Lung (tissue), 12 donors: Measurements from ENCODE around the gene IGSF21. TPM values are rescaled to one million over a fixed set of nuclear protein-coding genes. Genes with fewer than 3 reads are reported as not detected.

ENCODE experiments used
- ATAC-seq: fragments of 200-7000 bp; cut with Tn5 transposase; one replicate; pipeline ENCODE4 v1.9.1; 2020; ENCODE audit warnings: moderate number of reproducible peaks; ENCODE audit not compliant: insufficient read depth, low FRiP score
- DNase-seq, 3 donors: peaks; one replicate each; pipeline ENCODE4 v3.0.0-alpha.2; 2013 to 2017
- H3K27ac ChIP-seq, 2 donors: one replicate each; pipeline ENCODE4 v1.5.1; 2013; ENCODE audit warnings: mild to moderate bottlenecking in 2 of 2, moderate library complexity in 2 of 2, control low read depth in 1 of 2, inconsistent platforms in 1 of 2, low read depth in 1 of 2, low read length in 1 of 2
- H3K27me3 ChIP-seq, 3 donors: one replicate each; pipeline ENCODE4 v1.5.1; 2013; ENCODE audit warnings: low read length in 2 of 3; ENCODE audit not compliant: control insufficient read depth in 3 of 3, insufficient read depth in 3 of 3
- H3K36me3 ChIP-seq, 4 donors: one replicate each; pipeline ENCODE4 v1.5.1; 2013; ENCODE audit warnings: low read length in 4 of 4, mild to moderate bottlenecking in 1 of 4, moderate library complexity in 1 of 4; ENCODE audit not compliant: control insufficient read depth in 4 of 4, insufficient read depth in 4 of 4
- H3K4me1 ChIP-seq, 5 donors: one replicate each; pipeline ENCODE4 v1.5.1; 2013; ENCODE audit warnings: low read length in 5 of 5, mild to moderate bottlenecking in 2 of 5, moderate library complexity in 1 of 5; ENCODE audit not compliant: control insufficient read depth in 5 of 5, insufficient read depth in 5 of 5
- H3K4me3 ChIP-seq: one replicate; pipeline ENCODE4 v1.5.1; 2013; ENCODE audit warnings: mild to moderate bottlenecking, control low read depth, moderate library complexity
- H3K9ac ChIP-seq, 2 donors: one replicate each; pipeline ENCODE4 v1.5.1; 2013; ENCODE audit warnings: low read length in 2 of 2, control low read depth in 1 of 2; ENCODE audit not compliant: insufficient read depth in 1 of 2
- H3K9me3 ChIP-seq, 4 donors: one replicate each; pipeline ENCODE4 v1.5.1; 2013; ENCODE audit warnings: low read length in 3 of 4, mild to moderate bottlenecking in 1 of 4, moderate library complexity in 1 of 4; ENCODE audit not compliant: control insufficient read depth in 4 of 4, insufficient read depth in 3 of 4
- WGBS, 2 donors: extraction: QIAGEN DNeasy Blood & Tissue Kit; methylation state at CpG; one replicate each; pipeline ENCODE4 v1.1.7; 2013; 5-methylcytosine and 5-hydroxymethylcytosine counted together
- polyA plus RNA-seq, 2 donors: library from polyadenylated mRNA; stranded (reverse); fragments of 200-250 nt; gene quantifications; one replicate each; pipeline ENCODE4 v1.2.1, GENCODE V29; 2013
- total RNA-seq, 2 donors: library from RNA; depleted of rRNA in 1 of 2; stranded (reverse); fragments of >200 nt in 1 of 2; gene quantifications; one replicate each; pipeline ENCODE4 v1.2.1, GENCODE V29; 2014 to 2021
- TF ChIP-seq, protein P1 (sequence below): IDR thresholded peaks from 2 replicates; pipeline ENCODE4 v1.5.1; 2012; ENCODE audit warnings: mild to moderate bottlenecking; ENCODE audit errors: control extremely low read depth, extremely low read depth
- donor health status: control.
- donor health status: control.
- donor health status: Bipolar disorder and iron deficiency.
- donor health status: healthy.
- donor health status: DM: yes; HTN: yes; CAD: no.

The IGSF21 gene
- total and polyA plus RNA-seq, 4 donors = 0.18 to 2.6 (median 0.62) TPM

DNA sequence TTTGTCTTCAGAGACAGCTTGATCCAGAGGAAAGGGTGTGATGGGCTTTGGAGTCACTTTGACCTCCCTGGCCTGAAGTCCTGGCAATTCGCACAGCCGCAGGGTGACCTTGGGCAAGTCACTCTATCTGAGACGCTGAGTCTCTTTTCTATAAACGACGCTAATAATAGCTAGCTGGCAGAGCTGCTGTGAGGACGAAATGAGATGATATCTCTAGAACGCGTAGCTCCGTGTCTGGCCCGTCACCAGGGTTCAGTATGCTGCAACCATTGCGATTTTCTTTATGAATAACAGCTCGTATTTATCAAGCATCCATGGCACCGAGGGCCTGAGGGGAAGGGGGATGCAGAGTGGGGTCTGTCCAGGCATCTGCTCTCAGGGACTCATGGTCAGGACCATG, 58.7 kb downstream of the IGSF21 start:
- H3K9me3 ChIP-seq = no peaks in the 10 kb centered on the region
- 63 to 75% methylated on average over 13 of the region's 13 CpGs for WGBS, 2 donors
- H3K27me3 ChIP-seq = peaks cover 0 to 9% (median under 1%) of the 10 kb centered on the region in 3 donors
- no peaks in the 10 kb centered on the region for H3K36me3 ChIP-seq
- DNase-seq (no peak), ATAC-seq (no peak)
- TF ChIP-seq, protein P1, sequence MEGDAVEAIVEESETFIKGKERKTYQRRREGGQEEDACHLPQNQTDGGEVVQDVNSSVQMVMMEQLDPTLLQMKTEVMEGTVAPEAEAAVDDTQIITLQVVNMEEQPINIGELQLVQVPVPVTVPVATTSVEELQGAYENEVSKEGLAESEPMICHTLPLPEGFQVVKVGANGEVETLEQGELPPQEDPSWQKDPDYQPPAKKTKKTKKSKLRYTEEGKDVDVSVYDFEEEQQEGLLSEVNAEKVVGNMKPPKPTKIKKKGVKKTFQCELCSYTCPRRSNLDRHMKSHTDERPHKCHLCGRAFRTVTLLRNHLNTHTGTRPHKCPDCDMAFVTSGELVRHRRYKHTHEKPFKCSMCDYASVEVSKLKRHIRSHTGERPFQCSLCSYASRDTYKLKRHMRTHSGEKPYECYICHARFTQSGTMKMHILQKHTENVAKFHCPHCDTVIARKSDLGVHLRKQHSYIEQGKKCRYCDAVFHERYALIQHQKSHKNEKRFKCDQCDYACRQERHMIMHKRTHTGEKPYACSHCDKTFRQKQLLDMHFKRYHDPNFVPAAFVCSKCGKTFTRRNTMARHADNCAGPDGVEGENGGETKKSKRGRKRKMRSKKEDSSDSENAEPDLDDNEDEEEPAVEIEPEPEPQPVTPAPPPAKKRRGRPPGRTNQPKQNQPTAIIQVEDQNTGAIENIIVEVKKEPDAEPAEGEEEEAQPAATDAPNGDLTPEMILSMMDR = no peak
- no peak overlapping the region for H3K4me3 ChIP-seq
- H3K27ac ChIP-seq = no peak overlapping the region
- H3K4me1 ChIP-seq = no peaks in the 10 kb centered on the region
- H3K9ac ChIP-seq = no peak overlapping the region

DNA sequence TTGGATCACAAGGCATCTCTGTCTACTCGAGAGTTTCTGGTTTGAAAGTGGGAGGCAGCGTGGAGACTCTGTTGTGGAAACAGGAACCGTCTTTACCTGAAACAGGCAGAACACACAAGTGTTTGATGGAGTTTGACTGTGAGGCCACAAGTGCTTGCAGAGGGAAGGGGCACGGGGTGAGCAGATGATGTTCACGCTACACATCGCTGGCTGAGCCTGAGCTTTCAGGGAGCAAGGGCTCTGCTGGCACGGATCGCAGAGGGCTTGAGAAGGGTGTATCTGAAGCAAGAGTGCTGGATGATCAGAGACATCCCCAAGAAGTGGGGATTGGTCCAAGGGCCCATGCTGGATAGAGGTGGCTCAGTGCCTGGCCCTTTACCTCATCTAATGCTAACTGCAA, 59.3 kb downstream of the IGSF21 start:
- Histone ChIP-seq H3K27me3 (peaks cover 0 to 9% (median 2%) of the 10 kb centered on the region in 3 donors), H3K9me3 (no peaks in the 10 kb centered on the region), H3K4me1 (no peaks in the 10 kb centered on the region), H3K9ac (no peak overlapping the region), H3K27ac (no peak overlapping the region), H3K4me3 (no peak overlapping the region), H3K36me3 (no peaks in the 10 kb centered on the region)
- ATAC-seq = no peak
- TF ChIP-seq, protein P1 = no peak
- WGBS, 2 donors = 65 to 83% methylated on average over 8 of the region's 8 CpGs
- no peak for DNase-seq

DNA sequence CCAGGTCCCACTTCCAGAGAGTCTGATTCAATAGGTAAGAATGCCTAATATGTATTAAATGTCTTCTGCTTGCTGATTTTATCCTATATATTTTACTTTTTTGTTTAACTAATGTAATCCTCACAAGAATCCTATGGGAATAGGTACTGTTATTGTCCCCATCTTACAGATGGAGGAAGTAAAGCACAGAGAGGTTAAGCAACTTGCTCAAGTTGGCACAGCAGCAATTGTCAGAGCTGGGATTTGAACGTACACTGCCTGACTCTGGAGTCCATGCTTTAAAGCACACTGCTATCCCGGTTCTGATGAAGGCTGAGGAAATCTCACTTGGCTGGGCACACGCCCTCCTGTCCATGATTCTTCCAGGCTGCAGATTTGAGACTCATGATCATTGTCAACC, 62.8 kb downstream of the IGSF21 start:
- no peaks in the 10 kb centered on the region for H3K36me3 ChIP-seq
- ATAC-seq (no peak), DNase-seq (no peak)
- H3K27ac ChIP-seq = no peak overlapping the region
- H3K9me3 ChIP-seq = no peaks in the 10 kb centered on the region
- no peaks in the 10 kb centered on the region for H3K4me1 ChIP-seq
- TF ChIP-seq, protein P1 = no peak
- H3K9ac ChIP-seq = no peak overlapping the region
- no peak overlapping the region for H3K4me3 ChIP-seq
- 79 to 82% methylated on average over 3 of the region's 3 CpGs for WGBS, 2 donors
- peaks cover 0 to 8% (median 4%) of the 10 kb centered on the region in 3 donors for H3K27me3 ChIP-seq

DNA sequence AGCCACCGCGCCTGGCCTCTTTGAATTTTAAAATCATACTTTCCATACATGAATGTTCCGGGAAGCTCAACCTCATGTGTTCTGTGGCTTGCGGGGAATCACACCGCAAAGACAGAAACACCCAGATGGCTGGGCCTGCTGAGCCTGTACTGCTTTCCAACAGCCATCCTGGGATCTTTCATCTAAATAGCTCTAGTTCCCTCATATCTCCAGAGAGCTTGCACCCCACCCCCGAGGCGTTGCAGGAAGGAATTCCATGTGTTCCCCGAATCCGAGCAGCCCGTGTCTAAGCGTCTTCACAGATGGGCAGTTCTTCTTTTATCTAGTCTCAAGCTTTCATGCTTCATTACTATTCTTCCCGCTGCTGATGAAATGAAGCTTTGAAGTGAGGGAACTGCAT, 66.4 kb downstream of the IGSF21 start:
- Histone ChIP-seq H3K27me3 (peaks cover 0 to 31% (median 9%) of the 10 kb centered on the region in 3 donors), H3K36me3 (no peaks in the 10 kb centered on the region), H3K4me3 (no peak overlapping the region), H3K4me1 (no peaks in the 10 kb centered on the region), H3K9me3 (no peaks in the 10 kb centered on the region), H3K9ac (no peak overlapping the region), H3K27ac (no peak overlapping the region)
- WGBS, 2 donors = 80 to 87% methylated on average over 12 of the region's 12 CpGs
- ATAC-seq (no peak), DNase-seq (no peak)
- TF ChIP-seq, protein P1 = no peak
